Measurements from ENCODE around the gene MRM3.

DNA sequence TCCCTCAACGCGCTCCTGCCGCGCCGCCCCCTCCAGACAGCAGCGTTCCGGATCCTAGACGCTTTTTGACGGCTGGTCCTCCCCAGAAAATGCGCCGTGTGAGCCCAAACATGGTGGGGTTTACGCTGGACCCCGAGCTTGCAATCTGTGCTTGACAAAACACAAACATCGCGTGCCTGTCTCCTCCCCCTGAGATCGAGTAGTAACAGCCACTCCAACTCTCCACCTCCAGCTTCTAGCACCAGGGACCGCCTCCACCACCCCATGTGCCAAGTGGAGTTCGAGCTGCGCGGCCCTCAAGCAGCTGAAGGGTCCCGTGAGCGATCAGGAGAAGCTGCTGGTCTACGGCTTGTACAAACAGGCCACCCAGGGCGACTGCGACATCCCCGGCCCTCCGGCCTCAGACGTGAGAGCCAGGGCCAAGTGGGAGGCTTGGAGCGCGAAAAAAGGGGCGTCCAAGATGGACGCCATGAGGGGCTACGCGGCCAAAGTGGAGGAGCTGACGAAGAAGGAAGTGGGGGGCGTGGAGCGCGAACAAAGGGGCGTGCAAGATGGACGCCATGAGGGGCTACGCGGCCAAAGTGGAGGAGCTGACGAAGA lies 29.4 kb upstream of the MRM3 start:
- TF ChIP-seq, protein P1, sequence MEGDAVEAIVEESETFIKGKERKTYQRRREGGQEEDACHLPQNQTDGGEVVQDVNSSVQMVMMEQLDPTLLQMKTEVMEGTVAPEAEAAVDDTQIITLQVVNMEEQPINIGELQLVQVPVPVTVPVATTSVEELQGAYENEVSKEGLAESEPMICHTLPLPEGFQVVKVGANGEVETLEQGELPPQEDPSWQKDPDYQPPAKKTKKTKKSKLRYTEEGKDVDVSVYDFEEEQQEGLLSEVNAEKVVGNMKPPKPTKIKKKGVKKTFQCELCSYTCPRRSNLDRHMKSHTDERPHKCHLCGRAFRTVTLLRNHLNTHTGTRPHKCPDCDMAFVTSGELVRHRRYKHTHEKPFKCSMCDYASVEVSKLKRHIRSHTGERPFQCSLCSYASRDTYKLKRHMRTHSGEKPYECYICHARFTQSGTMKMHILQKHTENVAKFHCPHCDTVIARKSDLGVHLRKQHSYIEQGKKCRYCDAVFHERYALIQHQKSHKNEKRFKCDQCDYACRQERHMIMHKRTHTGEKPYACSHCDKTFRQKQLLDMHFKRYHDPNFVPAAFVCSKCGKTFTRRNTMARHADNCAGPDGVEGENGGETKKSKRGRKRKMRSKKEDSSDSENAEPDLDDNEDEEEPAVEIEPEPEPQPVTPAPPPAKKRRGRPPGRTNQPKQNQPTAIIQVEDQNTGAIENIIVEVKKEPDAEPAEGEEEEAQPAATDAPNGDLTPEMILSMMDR (conservative IDR thresholded peaks at IDR 0.05; ENCODE audit: low read length) = no peak
- TF ChIP-seq EZH2phosphoT487 (IDR thresholded peaks at IDR 0.05; ENCODE audit: borderline replicate concordance, low read depth, low read length) = no peak
